ENCODE measurements around the gene GRIK2. TPM values are rescaled to one million over a fixed set of nuclear protein-coding genes. Genes with fewer than 3 reads are reported as not detected.

Gene GRIK2
- total RNA-seq, 1 experiment from 2014 or later, result 0.55 TPM

- CTCF ChIA-PET, result no interaction called here
- Histone ChIP-seq H3K9ac (ENCODE audit: low read length) (no peak overlapping the region), H3K9me3 (ENCODE audit: low read length) (no peaks in the 10 kb centered on the region), H3K27ac (ENCODE audit: low read length) (no peak overlapping the region), H2AFZ (ENCODE audit: low read length) (no peak overlapping the region), H3K79me2 (ENCODE audit: low read length) (no peaks in the 10 kb centered on the region), H3K4me1 (ENCODE audit: insufficient read depth, low read length) (no peaks in the 10 kb centered on the region), H3K27me3 (ENCODE audit: low read length) (no peaks in the 10 kb centered on the region), H4K20me1 (ENCODE audit: low read length) (no peaks in the 10 kb centered on the region; the same call in 1 of the 2 replicates), H3F3A (ENCODE audit: low read length, unreplicated experiment) (no peaks in the 10 kb centered on the region), H3K36me3 (ENCODE audit: low read depth, low read length) (no peaks in the 10 kb centered on the region), H3K9me2 (replicated peaks; ENCODE audit: low read length) (no peaks in the 10 kb centered on the region), H3K4me3 (ENCODE audit: low read length) (no peak overlapping the region), H3K4me2 (ENCODE audit: low read length) (no peak overlapping the region)
- intact Hi-C loops (cut with micrococcal nuclease), result no loop called here
- POLR2A ChIA-PET (ENCODE audit: unreplicated experiment), result no interaction called here
- ATAC-seq (no peak), DNase-seq (no peak)
- TF ChIP-seq EZH2phosphoT487 (IDR thresholded peaks at IDR 0.05; ENCODE audit: borderline replicate concordance, low read length) (no peak), EZH2 (IDR thresholded peaks at IDR 0.05; ENCODE audit: low read length, unreplicated experiment) (no peak), CTCF (conservative IDR thresholded peaks at IDR 0.05; ENCODE audit: low read depth, low read length) (no peak)
- no TSS peak for BruUV-seq (replicated peaks)
Observed at GRCh38 chr6:101400326-101401135, 7.0 kb downstream of the GRIK2 start.

- intact Hi-C loops (cut with micrococcal nuclease), result no loop called here
- Histone ChIP-seq H3K79me2 (ENCODE audit: low read length) (no peaks in the 10 kb centered on the region), H3K9me3 (ENCODE audit: low read length) (no peaks in the 10 kb centered on the region), H2AFZ (ENCODE audit: low read length) (no peak overlapping the region), H3K9me2 (replicated peaks; ENCODE audit: low read length) (no peaks in the 10 kb centered on the region), H3F3A (ENCODE audit: low read length, unreplicated experiment) (no peaks in the 10 kb centered on the region), H3K27ac (ENCODE audit: low read length) (no peak overlapping the region), H3K4me2 (ENCODE audit: low read length) (no peak overlapping the region), H3K27me3 (ENCODE audit: low read length) (no peaks in the 10 kb centered on the region), H3K4me3 (ENCODE audit: low read length) (no peak overlapping the region), H3K9ac (ENCODE audit: low read length) (no peak overlapping the region), H3K36me3 (ENCODE audit: low read depth, low read length) (no peaks in the 10 kb centered on the region), H3K4me1 (ENCODE audit: insufficient read depth, low read length) (no peaks in the 10 kb centered on the region), H4K20me1 (ENCODE audit: low read length) (no peaks in the 10 kb centered on the region)
- DNase-seq, result no peak
- no peak for ATAC-seq
- no peak for TF ChIP-seq EZH2phosphoT487 (IDR thresholded peaks at IDR 0.05; ENCODE audit: borderline replicate concordance, low read length)
- no peak for TF ChIP-seq CTCF (conservative IDR thresholded peaks at IDR 0.05; ENCODE audit: low read depth, low read length)
- no peak for TF ChIP-seq EZH2 (IDR thresholded peaks at IDR 0.05; ENCODE audit: low read length, unreplicated experiment)
- BruUV-seq (replicated peaks), result no TSS peak
- POLR2A ChIA-PET (ENCODE audit: unreplicated experiment), result no interaction called here
- CTCF ChIA-PET, result no interaction called here
Observed at GRCh38 chr6:101401171-101401570, 7.7 kb downstream of the GRIK2 start.
